ENCODE measurements around the gene CEMIP.
A peak's percentile ranks its signal among the peaks of the same experiment; 100 is the strongest.

The CEMIP gene, protein sequence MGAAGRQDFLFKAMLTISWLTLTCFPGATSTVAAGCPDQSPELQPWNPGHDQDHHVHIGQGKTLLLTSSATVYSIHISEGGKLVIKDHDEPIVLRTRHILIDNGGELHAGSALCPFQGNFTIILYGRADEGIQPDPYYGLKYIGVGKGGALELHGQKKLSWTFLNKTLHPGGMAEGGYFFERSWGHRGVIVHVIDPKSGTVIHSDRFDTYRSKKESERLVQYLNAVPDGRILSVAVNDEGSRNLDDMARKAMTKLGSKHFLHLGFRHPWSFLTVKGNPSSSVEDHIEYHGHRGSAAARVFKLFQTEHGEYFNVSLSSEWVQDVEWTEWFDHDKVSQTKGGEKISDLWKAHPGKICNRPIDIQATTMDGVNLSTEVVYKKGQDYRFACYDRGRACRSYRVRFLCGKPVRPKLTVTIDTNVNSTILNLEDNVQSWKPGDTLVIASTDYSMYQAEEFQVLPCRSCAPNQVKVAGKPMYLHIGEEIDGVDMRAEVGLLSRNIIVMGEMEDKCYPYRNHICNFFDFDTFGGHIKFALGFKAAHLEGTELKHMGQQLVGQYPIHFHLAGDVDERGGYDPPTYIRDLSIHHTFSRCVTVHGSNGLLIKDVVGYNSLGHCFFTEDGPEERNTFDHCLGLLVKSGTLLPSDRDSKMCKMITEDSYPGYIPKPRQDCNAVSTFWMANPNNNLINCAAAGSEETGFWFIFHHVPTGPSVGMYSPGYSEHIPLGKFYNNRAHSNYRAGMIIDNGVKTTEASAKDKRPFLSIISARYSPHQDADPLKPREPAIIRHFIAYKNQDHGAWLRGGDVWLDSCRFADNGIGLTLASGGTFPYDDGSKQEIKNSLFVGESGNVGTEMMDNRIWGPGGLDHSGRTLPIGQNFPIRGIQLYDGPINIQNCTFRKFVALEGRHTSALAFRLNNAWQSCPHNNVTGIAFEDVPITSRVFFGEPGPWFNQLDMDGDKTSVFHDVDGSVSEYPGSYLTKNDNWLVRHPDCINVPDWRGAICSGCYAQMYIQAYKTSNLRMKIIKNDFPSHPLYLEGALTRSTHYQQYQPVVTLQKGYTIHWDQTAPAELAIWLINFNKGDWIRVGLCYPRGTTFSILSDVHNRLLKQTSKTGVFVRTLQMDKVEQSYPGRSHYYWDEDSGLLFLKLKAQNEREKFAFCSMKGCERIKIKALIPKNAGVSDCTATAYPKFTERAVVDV (N-terminal part only)
- total RNA-seq = 0.18 to 6.8 (median 2.3) reads per million in 17 experiments

DNA sequence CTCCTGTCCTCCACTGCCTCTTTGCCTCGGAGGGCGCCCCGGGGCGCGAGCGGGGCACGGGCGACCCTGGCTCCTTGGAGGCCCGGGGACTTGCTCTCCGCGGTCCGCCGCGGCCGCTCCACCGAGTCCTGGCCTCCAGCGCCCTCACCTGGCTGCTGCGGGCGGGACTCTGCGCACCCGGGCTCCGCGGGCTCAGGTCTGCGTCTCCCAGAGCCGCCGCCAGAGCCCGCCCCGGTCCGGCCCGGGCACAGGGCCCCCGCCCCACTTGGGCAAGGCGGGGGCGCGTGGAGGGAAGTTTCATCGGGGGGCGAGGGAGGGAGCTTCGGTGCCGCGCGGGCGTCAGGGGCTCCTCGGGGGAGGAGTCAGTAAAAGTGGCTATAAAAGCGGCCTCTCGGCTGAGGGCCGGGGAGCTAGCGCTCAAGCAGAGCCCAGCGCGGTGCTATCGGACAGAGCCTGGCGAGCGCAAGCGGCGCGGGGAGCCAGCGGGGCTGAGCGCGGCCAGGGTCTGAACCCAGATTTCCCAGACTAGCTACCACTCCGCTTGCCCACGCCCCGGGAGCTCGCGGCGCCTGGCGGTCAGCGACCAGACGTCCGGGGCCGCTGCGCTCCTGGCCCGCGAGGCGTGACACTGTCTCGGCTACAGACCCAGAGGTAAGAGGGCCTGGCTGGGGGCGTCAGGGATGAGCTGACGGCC is at the start of gene CEMIP:
Gene CEMIP (plus strand): TSS at position 407 of the 694 bp plus-strand sequence. CDS start 94,510 bp downstream, outside the sequence.
- peak; percentile 59 to 84 (median 68) for DNase-seq

DNA sequence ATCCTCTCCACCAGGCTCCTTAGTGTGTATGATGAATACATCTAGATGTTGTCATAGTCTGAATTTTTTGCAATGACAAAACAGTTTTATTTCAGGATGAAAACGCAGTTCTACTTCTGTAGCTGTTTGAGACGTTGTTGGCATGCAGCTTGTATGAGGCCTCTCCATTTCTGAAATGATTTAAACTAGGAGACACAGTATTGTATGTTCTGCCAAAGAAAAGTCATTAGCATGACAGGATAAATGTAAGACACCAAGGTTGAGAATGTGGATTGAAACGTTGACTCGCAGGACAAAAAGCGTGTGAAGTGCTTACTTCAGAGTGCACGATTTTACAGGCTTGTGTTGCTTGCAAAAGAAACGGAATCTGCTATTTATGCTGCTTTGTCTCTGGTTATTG is 48.8 kb upstream of the CEMIP start:
- DNase-seq = no peak

DNA sequence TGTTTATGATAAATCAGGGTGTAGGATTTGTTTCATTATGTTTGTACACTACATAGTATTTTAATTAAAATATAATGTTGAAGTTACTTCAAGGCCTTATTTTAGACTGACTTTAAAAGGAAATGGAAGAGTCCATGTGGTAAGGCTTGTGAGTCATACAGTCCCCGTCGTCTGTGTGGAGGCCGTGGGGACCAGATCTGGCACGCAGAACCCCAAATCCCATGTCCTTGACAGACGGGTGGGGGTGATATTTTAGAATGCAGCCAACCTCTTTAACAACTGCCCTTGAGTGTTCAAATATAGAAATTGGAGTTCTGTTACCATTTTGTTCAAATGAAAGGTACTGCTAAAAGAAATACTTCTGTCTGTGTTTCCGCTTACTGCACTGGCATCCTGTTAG is 48.2 kb upstream of the CEMIP start:
- peak in 3 of 4 experiments; percentile 29 to 41 (median 36) for DNase-seq

DNA sequence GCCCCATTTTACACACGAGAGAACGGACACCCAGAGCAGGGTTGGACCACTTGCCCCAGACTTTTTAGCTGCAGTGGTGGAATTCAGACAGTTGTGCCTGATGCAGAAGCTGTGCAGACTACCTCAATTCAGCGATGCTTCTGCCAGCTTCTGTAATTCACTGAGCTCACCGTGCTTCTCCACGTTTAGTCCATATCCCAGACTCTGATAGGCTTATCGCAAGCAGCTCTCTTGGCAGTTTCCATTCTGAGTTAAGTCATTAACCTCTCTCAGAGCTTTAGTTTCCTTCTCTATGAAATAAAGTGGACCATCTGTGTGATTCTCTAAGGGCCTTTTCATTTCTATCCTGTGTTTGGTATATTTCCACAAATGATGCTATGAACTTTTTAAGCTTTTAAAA is 47.0 kb upstream of the CEMIP start:
- no peak for DNase-seq

DNA sequence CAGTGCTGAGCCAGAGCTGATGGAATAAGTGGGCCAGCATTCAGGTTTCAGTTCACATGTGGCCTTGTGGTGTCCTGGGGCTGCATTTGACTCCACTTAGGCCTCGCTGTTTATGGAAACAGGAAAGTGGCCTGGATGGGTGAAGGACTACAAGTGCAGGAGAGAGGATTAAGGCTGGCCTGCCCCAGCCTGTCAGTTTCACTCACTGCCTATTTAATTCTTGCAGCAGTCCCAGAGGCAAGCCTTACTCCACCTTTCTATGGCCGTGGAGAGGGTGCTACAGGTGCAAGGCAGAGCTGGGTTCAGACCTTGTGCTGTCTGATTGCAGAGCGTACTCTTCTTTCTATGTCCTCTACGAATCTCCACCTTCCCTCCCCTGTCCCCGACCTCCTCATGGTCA is 46.4 kb upstream of the CEMIP start:
- DNase-seq = no peak

DNA sequence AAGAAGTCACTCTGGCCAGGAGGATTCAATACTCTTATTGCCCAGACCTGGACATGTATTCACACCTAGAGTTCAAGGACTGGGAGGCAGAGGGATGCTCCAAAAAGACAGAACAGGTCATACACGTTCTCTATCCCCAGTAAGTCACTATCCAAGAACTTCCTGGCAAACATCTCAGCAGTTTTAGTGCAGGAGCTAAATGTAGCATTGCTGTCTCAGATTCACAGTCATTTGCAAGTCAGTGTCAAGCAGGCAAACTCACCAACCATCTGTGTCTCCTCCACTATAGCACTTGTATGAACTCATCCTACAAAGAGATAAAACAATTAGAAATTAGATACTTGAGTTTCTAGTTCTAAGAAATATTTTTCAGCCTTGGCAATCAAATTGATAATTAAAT is 45.7 kb upstream of the CEMIP start:
- no peak for DNase-seq

DNA sequence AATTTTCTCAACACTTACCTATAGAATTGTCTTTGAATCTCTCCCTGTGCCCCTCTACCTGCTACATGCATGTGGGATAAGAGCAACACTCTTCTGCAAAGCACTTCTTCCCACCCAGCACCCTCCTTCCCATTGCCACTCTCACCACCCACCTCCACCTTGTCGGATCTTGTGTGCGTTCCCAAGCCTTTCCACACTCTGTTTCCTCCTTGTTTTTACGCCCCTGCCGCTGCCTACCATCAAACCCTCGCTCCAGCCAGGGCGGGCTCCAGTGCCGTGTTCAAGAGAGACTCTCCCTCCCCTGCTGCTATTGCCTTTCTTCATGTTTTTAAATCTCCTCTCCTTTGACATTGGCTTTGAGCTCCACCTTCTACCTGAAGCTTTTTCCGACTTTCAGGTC is 43.8 kb upstream of the CEMIP start:
- DNase-seq = no peak

DNA sequence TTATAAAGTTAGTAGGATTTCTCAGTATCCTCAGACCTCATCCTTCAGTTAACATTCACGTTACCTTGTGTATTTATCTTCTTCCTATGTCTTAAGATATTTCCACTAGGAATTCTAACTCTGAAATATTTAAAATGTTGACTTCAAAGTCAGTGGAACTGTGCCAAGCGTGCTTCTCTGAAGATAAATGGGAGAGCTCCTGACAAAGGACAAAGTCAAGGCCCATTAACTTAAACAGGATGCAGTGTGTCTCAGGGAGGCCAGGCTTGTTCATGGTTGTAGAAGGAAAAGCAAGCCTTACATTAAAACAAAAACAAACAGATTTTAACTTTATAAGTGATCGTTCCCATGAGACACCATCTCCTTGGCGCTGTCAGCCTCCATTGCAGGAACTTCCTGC is 42.6 kb upstream of the CEMIP start:
- DNase-seq = no peak

DNA sequence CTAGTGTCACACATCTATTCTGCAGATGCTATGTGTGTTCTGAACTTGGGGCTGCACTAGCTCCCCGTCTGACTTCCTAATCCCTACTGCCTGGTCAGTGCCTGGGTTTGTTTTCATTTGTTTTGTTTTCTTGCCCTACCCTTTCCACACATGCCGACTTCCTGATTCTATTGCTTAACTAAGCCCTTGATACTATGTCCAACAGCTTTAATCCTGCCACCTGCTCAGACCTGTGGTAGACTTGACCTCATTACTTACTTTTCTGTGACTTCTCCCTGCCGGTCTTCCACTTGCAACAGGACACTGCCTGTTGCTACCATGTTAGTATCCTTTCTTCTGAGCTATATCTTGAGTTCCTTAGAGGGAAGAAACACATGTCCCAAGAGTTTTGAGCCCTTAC is 39.3 kb upstream of the CEMIP start:
- DNase-seq = no peak

DNA sequence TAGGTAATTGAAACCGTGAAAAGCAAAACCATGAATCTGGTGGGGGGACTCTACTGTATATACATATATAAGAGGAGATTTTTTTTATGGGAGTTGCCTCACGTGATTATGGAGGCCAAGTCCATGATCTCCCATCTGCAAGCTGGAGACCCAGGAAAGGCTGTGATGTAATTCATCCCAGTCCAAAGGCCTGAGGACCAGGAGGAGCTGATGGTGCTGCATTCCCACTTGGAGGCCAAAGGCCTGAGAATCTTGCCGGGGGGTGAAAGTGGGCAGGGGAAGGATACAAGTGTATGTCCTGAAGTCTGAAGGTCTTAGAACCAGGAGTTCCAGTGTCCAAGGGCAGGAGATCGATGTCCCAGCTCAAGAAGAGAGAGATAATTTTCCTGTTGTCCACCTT is 37.1 kb upstream of the CEMIP start:
- no peak for DNase-seq

DNA sequence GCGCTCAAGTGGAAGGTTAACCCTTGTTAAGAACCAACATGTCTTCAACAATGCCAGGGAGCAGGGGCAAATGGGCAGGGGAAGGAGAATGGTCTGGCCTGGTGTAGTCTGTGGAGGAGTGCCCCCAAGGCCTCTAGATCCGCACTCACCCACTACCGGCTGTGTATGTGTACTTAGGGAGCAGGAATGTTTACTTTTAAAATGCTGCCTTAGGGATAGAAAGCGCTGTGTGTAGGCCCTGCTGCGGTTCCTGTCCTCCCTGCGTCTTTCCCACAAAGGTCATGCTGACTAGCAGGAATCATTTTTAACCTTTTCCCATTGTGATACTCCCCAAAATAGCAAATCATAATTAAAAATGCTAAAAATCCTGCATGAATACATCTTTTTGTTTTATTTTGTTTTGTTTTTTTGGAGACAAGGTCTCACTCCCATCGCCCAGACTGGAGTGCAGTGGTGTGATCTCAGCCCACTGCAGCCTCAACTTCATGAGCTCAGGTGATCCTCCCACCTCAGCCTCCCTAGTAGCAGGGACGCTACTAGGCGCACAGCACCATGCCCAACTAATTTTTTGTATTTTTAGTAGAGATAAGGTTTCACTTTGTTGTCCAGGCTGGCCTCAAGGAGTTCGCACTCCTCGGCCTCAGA is 35.9 kb upstream of the CEMIP start:
- no peak for DNase-seq

DNA sequence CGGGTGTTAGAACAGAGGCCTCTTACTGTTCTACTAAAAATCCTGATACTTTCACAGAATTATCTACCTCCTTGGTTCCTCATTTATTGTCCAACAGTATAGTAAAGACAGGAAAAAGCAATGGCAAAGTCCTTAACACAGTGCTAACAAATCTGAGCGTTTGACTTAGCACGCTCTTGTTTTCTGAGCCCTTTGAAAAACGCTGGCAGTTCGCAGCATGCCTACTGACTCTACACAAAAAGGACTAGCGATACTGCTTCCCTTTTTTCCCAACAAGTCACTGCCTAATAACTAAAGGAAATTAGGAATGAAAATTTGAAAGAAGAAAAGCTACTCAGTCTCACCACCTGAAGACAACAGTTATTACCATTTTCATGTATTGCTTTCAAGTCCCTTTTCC is 34.8 kb upstream of the CEMIP start:
- DNase-seq = peak in 1 of 4 experiments; percentile 14

DNA sequence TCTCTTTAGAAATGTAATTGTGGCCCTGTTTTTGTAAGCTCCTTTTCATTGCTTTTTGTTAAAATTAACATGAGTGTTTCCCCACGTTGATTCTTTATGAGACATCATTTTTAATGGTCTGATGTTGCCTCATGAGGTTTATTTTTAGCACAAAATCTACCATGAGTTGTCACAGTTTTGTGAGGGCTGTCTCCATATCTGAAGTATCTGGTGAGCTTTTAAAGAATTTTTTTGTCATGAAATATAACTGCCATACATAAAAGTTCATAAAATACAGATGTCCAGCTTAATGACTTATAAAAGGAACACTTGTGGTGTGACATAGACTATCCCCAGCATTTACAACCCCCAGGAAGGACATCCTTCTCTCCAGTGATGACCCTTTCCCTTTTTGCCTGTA is 34.3 kb upstream of the CEMIP start:
- no peak for DNase-seq

DNA sequence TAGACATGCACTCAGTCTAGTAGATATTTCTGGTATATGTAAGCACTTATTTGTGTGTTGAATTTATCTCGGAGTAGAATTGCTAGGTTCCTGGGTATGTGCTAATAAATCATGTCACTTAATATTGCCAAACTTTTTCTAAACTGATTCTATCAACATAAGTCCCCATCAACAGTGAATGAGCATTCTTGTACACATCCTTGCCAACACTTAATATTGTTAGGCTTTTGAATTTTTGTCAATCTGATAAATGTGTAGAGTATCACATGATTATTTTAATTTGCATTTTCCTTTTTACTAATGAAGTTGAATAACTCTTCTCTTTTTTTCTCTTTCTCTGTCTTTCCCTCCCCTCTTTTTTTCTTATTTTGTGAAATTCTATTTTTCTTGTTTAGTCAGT is 33.3 kb upstream of the CEMIP start:
- no peak for DNase-seq

DNA sequence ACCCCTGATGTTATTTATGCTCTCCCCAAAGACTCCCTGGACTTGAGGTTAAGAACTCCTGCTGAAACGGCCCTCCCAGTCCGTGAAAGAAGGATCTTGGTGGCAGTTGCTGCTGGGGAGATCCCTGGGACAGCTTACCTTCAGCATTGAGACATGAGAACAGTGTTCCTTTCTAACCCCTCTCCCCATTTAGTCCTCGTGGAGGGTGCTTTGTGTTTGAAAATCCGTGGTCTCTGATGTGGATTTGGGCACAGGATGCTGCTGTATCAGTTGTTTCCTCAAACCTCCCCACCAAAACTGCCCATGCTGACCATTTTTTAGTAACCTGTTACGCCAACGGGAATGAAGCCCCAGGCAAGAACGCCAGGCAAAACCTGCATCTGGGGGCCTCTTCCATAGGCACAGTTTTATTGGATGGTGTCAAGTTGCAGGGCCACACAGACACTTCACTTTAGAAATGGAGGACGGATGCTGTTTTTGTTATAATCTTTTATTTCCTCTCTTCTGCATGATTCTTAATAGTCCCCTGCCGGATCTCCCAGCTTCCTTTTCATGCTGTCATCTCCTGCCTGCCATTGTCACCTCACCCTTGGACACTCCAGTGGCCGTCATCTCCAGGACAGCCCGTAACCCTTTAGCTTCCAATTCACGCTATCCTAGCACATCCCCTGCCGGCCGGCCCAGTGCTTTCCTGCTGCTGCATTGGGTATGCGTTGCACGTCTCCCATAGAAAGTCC is 31.7 kb upstream of the CEMIP start:
- DNase-seq = no peak

DNA sequence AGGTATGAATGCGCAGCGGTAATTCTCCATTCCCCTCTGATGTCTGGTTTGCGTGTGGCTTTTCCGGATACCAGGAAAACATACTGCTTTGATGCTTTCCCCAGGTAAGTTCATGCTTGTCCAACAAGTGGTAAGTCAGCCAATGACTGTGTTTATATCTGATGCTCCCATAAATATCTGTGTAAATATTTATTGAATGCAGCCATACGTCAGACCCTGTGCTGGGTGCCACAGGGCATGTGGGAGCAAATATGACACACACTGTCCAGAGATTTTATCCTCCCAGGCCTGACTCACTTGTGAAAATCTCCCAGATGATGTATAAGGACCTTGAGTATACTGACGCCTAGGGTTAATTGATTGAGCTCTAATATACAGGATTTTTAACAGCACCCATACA is 29.6 kb upstream of the CEMIP start:
- no peak for DNase-seq

DNA sequence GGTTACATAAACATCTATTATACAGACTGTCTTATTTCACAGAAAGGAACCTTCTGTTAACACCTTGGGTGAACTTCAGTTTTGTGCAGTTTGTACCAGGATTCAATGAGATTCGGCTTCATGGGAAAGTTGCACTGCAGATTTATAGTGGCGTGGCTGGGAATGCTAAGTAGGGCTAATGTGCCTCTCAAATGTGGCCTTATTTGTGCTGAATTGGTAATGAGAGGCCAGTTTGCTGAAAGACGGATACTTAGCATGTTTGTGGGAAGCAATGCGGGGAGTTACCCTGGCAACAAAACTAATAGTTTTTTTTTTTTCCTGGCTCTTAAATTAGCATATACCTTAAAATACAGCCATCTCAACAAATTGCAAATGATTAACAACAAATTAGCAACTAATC is 28.6 kb upstream of the CEMIP start:
- no peak for DNase-seq

DNA sequence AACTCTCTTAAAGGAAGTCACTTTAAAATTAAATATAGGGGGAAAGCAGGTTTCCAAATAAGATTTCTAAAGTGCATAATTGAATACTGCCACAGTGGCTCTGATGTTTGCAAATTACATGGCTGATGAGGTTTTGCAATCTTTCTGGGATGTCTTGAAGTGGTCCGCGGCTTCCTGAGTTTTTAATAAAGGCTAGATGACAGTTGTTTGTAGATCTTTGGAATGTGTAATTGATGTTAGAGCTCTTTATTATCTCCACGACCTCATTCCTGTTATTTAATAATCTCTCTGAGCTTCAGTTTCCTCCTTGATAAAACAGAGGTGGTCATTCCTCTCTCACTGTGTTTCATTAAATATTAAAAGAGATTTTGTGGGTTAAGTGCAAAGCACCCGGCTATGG is 27.0 kb upstream of the CEMIP start:
- DNase-seq = no peak

DNA sequence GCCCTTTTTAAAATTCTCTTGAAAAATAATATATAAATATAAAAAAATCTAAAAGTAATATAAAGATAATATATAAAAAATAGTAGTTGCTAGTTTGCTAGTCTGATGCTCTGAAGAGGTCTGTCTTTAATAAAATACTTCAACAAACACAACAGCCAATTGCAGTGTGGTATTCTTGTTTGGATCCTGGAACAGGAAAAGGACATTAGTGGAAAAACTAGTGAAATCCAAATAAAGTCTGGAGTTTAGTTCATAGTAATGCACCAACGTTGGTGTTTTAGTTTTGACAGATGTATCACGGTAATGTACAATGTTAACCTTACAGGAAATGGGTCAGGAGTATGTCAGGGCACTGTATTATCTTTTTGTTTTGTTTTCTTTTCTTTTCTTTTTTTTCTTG is 26.0 kb upstream of the CEMIP start:
- no peak for DNase-seq

DNA sequence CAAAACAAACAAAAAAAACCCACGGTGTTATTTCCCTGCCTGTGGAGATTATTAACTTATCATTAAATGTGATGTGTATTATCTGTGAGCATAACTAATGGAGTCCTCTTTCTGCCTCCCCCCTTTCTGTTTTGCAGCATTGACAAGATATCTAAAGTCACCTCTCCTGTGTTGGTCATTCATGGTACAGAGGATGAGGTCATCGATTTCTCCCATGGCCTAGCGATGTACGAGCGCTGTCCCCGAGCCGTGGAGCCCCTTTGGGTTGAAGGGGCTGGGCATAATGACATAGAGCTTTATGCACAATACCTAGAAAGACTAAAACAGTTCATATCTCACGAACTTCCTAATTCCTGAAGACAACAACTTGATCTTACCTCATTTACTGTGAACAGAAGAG is 25.2 kb upstream of the CEMIP start:
- no peak for DNase-seq

DNA sequence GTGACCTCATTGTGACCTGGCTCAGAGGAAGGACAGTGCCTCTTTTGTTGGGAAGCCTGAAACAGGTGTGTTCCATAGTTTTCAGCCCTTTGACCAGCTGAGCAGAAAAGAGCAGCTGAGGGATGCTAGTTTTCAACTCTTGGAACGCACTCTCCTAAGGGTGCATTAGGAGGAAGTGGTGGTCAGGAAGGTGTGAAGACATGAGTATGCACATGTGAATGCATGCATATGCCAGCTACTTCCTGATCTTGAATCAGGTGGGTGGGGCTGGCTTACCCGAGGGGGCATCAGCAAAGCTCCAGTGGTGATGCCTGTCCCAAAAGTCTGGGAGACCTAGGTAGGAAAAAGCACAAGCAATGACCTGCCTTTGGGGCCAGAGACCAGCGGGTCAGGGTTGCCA is 23.3 kb upstream of the CEMIP start:
- DNase-seq = no peak
